ENCODE data around the gene PTTG1IP.

DNA sequence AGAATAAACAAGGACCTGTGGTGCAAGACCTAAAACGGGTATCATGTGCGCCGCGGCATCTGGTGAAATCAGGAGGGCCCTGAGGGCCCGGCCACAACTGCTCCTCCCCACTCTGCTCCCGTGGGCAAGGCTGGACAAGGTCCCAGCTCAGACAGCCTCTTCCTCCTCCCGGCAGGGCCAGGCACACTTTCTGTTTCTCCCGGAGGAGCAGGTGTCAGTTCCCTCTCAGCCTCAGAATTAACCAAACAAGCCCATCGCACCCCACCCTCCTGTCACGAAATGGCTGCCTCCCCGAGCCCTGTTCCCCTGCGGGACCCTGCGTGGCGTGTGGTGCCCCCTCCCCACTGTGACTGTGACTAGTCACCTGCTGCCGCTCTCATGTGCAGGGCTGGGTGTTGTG lies 15.2 kb downstream of the PTTG1IP start:
- TF ChIP-seq, protein P1, sequence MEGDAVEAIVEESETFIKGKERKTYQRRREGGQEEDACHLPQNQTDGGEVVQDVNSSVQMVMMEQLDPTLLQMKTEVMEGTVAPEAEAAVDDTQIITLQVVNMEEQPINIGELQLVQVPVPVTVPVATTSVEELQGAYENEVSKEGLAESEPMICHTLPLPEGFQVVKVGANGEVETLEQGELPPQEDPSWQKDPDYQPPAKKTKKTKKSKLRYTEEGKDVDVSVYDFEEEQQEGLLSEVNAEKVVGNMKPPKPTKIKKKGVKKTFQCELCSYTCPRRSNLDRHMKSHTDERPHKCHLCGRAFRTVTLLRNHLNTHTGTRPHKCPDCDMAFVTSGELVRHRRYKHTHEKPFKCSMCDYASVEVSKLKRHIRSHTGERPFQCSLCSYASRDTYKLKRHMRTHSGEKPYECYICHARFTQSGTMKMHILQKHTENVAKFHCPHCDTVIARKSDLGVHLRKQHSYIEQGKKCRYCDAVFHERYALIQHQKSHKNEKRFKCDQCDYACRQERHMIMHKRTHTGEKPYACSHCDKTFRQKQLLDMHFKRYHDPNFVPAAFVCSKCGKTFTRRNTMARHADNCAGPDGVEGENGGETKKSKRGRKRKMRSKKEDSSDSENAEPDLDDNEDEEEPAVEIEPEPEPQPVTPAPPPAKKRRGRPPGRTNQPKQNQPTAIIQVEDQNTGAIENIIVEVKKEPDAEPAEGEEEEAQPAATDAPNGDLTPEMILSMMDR (IDR thresholded peaks at IDR 0.05): no peak
- TF ChIP-seq POLR2A (IDR thresholded peaks at IDR 0.05) (no peak), POLR2AphosphoS5 (IDR thresholded peaks at IDR 0.05) (no peak)

Data from prostate gland (tissue), 2 donors.